ENCODE results near the gene TMEM161A. TPM values are rescaled to one million over a fixed set of nuclear protein-coding genes. Genes with fewer than 3 reads are reported as not detected.

Gene TMEM161A
- total and polyA plus RNA-seq, 9 of the 15 experiments (the other 6 are each of a cell fraction or from before 2014, with no cell fraction given) = 0.63 to 92.3 (median 38.9) TPM

- TF ChIP-seq HBP1 (CRISPR knock-in tag; IDR thresholded peaks at IDR 0.05) = no peak
- no peak for TF ChIP-seq ATF1 (CRISPR knock-in tag; IDR thresholded peaks at IDR 0.05)
- TF ChIP-seq ATF1 (tag; IDR thresholded peaks at IDR 0.05) = no peak
- no peak for TF ChIP-seq TFE3 (CRISPR knock-in tag; IDR thresholded peaks at IDR 0.05)
- peak; percentile 48 for TF ChIP-seq CTCFL (IDR thresholded peaks at IDR 0.05; ENCODE audit: borderline replicate concordance, insufficient read depth, low read depth, low read length, poor library complexity, severe bottlenecking)
- TF ChIP-seq BCLAF1 (IDR thresholded peaks at IDR 0.05; ENCODE audit: borderline replicate concordance in 1 of 2, control insufficient read depth in 1 of 2, low read depth in 2 of 2, low read length in 1 of 2) = no peak
- 0 out of 2 replicates have a peak, but pooled peaks have one; percentile 32 for TF ChIP-seq ELF4 (CRISPR knock-in tag; IDR thresholded peaks at IDR 0.05)
- no peak for TF ChIP-seq SMAD3 (CRISPR knock-in tag; conservative IDR thresholded peaks at IDR 0.05)
- TF ChIP-seq FOS (IDR thresholded peaks at IDR 0.05; ENCODE audit: extremely low read depth, insufficient read length) = no peak
- no peak for TF ChIP-seq ID3 (CRISPR knock-in tag; IDR thresholded peaks at IDR 0.05)
- no peak for TF ChIP-seq ID3 (tag; IDR thresholded peaks at IDR 0.05)
- peak; percentile 85 to 97 (median 95) for TF ChIP-seq CTCF (IDR thresholded peaks at IDR 0.05 in 2 of 3, conservative IDR thresholded peaks at IDR 0.05 in 1 of 3; ENCODE audit: insufficient read depth in 2 of 3, low read depth in 1 of 3, low read length in 3 of 3)
- TF ChIP-seq ELF1 (tag; IDR thresholded peaks at IDR 0.05) = peak; percentile 89
- no peak for TF ChIP-seq PURB (CRISPR knock-in tag; IDR thresholded peaks at IDR 0.05; ENCODE audit: low read depth)
Measured at GRCh38 chr19:19145684-19146608, 7.7 kb upstream of the TMEM161A start (continued).
